ENCODE data around the gene KIRREL1.

DNA sequence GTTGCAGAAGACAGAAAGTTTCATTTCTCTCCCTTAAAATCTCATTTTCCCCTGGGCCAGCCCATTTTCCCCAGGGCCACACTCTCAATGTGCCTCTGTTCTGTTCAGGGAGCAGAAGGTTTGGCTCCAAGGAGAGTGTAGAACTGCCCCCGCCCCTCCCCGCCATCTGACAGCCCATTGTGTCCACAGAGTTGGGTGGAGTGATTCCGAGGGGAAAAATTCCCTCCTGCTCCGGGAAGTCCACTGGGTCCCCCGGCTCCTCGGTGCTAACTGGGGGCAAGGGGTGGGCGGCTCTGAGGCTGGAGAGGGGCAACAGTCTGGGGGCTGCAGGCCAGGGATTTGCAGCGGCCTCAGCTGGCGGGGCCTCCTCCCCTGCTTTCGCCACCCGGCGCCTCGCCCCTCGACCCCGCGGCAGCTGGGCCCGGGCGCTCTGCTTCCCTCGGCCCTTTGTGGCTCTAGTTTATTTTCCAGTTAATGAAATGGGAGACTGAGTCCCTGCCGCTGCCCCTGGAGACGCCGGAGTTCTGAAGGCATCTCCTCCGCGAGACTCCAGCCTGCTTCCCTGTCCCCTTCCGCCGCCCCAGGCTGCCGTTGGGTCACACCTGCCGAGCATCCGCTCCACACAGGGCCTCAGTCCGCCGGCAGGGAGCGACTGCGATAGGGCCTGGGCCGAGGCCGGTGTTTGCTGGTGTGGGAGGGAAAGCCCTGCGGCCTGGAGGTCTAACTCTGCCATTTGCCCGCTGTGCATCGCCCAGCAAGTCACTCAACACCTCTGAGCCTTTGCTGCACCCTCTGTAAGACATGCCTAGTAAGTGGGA lies 14.7 kb upstream of the KIRREL1 start:
- TF ChIP-seq, protein P1, sequence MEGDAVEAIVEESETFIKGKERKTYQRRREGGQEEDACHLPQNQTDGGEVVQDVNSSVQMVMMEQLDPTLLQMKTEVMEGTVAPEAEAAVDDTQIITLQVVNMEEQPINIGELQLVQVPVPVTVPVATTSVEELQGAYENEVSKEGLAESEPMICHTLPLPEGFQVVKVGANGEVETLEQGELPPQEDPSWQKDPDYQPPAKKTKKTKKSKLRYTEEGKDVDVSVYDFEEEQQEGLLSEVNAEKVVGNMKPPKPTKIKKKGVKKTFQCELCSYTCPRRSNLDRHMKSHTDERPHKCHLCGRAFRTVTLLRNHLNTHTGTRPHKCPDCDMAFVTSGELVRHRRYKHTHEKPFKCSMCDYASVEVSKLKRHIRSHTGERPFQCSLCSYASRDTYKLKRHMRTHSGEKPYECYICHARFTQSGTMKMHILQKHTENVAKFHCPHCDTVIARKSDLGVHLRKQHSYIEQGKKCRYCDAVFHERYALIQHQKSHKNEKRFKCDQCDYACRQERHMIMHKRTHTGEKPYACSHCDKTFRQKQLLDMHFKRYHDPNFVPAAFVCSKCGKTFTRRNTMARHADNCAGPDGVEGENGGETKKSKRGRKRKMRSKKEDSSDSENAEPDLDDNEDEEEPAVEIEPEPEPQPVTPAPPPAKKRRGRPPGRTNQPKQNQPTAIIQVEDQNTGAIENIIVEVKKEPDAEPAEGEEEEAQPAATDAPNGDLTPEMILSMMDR (IDR thresholded peaks at IDR 0.05): no peak
- TF ChIP-seq POLR2A (IDR thresholded peaks at IDR 0.05): no peak
